HG02870 (cell line): ENCODE results near the gene NABP1.

Experiments
- ATAC-seq: cut with Tn5 transposase; IDR thresholded peaks from one replicate; pipeline ENCODE4 v1.9.1; 2021; ENCODE audit warnings: mild to moderate bottlenecking, moderate library complexity; ENCODE audit not compliant: unreplicated experiment

Gene NABP1

DNA sequence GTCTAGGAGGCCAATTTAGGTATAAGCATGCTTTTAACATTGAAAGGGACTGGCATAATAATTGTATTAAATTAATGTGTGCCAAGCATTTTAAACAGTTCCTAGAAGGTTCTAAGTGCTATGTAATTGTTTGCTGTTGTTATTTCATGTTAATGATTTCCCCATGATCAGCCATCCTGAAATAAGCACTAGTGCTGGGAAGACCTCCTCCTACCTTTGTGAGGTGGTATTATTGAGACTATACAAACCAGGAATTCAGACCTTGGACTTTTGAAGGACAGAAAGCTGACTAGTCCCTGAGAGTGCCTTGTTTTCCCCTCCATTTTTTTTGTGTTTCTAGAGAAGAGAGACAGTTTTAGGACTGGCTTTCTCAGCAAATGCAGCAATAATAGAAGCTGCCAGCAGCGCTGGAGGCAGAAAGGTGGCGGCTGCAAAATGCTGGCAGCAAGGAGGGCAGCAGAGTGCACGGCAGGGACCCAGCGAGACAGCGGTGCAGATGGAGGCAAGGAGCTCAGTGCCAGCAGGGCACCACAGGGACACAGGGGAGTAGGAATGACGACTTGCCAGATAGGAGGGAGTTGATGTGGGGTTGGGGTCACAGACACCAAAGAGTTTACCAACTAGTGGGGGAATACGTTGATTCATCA lies 25.3 kb downstream of the NABP1 start:
- no peak for ATAC-seq

GRCh38 chr2:191705084-191705483 lies 27.1 kb downstream of the NABP1 start:
- ATAC-seq: no peak

DNA sequence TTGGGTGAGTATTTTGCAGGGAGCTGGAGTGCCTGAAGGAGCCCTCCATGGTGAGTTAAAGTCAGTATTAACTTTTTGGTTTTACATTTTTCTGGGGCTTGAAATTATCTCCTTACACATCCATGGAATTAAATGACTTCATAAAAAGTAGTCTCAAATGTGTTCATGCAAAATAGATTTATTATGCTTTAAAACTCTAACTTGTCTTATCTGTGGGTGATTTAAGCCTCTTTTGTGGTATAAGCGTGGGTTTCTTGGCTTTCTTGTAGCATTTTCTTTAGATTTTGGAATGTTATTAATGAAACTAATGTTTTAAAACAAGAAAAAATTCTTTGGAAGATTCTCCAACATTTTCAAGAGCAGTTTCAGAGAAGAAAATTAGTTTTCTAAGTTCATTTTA lies 27.8 kb downstream of the NABP1 start:
- ATAC-seq: no peak

DNA sequence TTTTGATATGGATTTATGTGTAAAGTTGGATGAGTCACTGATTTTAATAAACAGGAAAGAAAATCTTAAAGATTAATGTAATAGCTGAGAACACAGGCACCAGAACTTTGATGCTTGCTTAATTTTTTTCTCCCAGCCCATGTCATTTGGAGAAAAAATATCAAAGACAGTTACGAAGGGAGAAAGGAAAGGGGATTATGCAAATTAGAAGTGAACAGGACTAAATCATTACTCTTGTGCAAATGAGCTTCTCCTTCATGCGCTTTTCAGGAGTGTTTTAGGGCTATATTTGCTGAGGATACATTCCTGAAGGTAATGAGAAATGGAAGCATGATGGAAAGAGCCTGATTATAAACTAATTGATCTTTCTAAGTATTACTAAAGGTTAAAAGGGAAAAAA lies 28.9 kb downstream of the NABP1 start:
- no peak for ATAC-seq

DNA sequence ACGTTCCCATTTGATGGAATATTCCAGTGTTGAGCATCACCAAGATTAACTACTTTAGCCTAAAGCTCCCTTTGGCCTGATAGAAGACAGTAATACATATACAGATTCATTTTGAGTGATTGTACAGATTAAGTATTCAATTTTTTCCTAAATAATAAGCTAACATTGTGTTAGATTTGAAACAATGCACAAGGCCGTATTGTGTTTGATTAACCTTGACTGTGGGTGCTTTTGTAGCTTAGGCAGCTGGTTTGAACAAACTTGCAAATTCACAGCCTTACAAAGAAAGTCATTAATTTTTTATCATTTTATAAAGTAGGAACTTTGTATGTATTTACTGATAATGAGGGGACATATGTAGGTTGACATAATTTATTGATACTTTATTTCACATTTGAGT lies 29.6 kb downstream of the NABP1 start:
- ATAC-seq: no peak

GRCh38 chr2:191710411-191710900 lies 32.5 kb downstream of the NABP1 start:
- ATAC-seq: no peak

- no peak for ATAC-seq
Measured at GRCh38 chr2:191711621-191712020, 33.7 kb downstream of the NABP1 start.

GRCh38 chr2:191713837-191714236 lies 35.9 kb downstream of the NABP1 start:
- ATAC-seq: no peak

- ATAC-seq: no peak
Measured at GRCh38 chr2:191714925-191715324, 37.0 kb downstream of the NABP1 start.

- ATAC-seq: no peak
Measured at GRCh38 chr2:191715471-191715870, 37.5 kb downstream of the NABP1 start.

DNA sequence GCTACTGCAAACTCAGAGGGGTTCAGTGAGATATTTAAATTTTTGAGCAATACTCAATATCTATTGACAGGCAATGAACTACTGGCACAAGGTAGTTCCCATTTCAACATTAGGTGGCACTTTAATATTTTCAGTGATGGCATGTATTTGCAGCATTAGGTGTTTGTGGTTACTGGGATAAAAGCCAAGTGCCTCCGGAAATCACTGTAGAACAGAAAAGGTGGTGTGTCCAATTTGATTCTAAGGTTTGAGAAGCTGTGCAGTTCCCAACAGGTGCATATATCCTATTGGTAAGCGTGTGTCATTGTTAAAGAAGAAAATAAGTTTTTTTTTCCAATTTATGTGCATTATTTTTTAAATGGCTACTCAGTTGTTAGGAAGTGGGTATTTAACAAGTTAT lies 41.3 kb downstream of the NABP1 start:
- ATAC-seq: no peak

DNA sequence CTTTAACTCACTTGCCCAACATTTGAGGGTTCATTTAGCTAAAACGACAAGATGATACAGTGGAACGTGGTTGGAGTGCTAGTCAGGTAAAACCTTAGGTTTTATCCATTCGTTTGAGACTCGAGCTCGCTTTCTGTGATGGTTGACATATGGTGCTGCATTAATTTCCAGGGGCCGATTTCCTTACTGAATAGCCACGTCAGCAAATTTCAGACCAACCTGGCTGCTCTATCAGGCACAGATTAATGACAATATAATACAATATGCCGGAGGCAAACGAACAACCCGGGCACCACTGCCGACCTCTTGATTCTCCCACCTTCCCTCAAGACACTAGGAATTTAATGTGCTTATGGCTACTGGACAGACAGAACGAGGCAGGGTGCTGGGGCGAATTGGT lies 42.0 kb downstream of the NABP1 start:
- ATAC-seq: no peak

GRCh38 chr2:191721331-191721730 lies 43.4 kb downstream of the NABP1 start:
- ATAC-seq: no peak

DNA sequence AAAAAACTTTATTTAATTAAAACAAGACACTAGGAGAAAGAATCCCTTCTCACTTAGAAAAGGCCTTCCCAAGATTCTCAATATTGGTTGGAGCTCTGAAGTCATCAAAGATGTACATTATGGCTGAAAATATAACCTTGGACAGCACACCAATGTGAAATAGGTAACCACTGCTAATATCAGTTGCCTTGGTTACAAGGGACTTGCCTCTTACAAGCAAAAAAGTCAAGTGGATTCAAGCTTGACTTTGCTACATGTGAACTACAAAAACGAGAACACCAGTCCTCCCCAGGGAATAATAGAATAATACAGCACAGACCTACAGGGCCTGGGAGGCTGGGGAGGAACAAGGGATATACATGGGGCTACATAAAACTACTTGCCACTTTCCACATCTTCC lies 46.1 kb downstream of the NABP1 start:
- no peak for ATAC-seq

- peak; percentile 68 for ATAC-seq
Measured at GRCh38 chr2:191728750-191729624, 51.1 kb downstream of the NABP1 start.

DNA sequence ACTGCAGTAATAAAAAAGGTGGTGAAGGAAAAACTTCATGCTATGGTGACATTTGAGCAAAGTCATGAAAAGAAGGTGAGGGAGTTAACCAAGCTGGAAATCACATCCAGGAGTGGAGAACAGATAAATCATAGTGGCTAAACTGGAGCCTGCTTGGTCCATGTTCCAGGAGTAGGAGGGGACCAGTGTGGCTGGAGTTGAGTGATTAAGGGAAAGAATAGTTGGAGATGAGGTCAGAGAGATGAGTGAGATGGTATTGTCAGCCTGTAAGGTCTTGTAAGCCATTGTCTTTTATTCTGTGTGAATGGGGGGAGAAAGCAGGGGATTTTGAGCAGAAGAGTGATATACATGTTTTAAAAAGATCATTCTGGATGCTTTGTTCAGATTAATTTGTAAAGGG lies 52.3 kb downstream of the NABP1 start:
- ATAC-seq: no peak
